CD4-positive, alpha-beta T cell treated with Interleukin-21 for 1 hour (primary cell): Measurements from ENCODE around the gene RGS3.

Experiments
- DNase-seq: peaks from one replicate; pipeline ENCODE4 v3.0.0-alpha.2; 2020

RGS3 gene

DNA sequence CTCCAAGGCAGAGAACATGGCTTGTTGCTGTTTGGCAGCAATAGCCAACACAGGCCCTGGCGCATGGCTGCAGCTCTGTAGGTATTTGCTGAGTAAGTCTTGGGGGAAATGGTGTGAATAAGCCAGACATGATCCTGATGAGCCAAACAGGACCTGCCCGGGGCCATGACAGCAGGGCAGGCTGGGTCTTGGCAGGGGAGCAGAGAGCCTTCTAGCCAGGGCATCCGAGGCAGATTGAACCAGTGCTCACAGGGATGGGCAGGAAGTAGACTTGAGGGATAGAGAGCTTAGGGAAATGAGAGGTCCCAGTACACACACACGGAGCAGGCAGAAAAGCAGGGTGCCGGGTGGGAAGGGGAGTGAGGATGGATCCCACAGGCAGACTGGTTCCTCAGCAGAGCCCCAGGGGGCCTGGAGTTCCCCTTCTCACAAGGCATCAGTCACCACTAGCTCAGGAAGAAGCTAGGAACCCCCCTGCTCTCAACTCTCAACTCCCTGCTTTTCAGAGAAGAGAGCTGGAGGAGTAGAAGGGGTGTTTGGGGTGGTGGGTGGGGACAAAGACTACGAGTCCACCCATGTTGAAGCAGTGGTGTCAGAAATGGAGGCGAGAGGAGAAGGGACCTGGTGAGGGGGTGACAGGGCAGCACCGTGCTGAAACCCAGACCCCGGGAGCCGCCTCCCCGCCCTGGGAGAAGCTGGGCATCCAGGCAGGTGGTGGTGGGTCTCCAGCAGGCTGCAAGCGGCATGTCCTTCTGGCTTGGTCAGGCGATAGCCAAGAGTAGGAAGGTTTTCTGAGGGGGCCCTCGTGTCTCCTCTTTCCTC, 111.1 kb downstream of the RGS3 start:
- no peak for DNase-seq

DNA sequence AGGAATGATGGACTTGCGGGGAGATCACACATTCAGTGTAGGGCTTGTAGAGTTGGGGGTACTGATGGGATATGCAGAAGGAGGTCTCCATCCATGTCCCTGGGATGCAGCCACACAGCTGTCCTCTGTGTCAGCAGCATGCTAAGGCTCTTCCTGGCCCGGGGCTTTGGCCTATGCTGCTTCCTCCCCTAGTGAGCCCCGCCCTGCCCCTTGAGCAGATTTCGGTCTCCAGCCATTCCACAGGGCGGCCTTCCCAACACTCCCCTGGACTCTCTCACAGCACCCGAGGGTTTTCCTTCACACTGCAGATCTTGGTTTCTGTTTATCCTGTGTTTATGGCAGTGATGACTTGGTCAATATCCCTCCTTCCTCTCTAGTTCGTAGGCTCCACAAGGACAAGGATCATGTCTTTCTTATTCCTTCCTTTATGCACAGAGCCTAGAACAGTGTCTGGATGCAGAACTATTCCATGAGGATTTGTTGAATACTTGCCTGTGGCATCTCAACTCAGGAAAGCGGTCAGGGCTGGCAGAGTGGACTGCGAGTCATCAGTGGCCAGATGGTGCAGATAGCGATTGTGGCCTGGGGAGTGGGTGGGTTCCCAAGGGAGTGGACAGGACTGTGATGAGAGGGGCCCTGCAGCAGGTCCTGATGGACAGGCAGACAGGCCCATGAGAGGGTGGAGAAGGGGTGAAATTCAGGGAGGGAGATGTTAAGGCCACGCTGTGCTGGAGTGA, 114.2 kb downstream of the RGS3 start:
- no peak for DNase-seq

DNA sequence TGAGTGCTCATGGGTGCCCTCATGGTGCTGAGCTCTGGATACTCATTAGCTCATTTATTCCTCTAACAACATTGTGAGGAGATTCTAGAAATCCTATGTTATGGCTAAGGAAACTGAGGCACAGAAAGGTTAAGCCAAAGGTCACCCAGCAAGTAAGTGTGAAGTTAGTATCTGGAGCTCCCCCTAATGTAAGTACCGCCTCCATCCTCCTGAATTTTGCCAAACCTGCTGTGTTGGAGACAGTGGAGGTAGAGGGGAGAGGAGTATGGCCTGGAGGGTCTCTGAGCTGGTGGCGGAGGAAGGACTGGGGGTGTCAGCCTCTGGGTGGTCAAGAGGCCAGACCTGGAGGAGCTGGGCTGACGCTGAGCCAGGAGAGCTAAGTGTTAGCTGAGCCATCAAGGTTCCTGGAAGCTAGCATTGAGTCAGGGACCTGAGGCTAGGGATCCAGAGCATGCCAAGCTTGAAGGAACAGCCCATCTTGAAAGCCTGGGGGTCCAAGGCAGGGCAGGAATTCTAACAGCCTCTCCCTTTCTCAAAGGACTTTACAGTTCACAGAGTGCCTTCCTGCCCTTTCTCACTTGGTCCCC, 114.8 kb downstream of the RGS3 start:
- DNase-seq, result no peak

- DNase-seq, result peak; percentile 84
Observed at GRCh38 chr9:113578882-113579282, 115.4 kb downstream of the RGS3 start.

DNA sequence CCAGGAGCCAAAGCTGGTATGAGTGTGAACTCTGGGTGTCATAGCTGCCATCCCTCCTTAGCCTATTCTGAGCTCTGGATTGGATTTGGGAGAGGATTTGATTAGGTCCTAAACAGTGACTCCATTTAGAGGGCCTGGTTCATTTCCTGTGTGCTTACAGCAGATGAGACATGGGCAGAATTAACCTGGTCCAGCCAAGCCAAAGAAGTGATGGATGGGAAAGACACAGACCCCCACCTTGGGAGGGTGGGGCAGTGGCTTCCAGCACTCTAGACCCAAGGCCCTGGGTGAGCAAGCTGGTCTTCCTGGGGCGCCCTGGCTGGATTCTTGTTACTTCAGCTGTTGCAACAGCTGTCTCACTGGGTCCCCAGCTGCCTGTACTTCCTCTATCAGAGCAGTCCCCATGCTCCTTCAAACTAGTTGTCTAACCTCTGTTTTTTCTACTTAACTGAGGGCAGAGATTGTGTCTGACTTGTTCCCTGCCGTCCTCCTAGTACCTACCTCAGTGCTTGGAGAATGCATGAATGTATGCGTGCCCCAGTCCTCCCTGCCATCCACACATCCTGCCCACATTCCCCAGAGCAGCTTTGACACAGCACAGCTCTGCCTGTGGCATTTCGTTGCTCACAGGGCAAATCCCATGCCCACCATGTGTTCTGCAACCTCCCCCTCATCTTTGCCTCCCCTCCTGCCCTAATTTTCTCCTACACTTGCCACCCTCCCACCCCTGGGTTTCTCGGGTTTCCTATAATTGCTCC, 115.9 kb downstream of the RGS3 start:
- DNase-seq, result peak; percentile 24

DNA sequence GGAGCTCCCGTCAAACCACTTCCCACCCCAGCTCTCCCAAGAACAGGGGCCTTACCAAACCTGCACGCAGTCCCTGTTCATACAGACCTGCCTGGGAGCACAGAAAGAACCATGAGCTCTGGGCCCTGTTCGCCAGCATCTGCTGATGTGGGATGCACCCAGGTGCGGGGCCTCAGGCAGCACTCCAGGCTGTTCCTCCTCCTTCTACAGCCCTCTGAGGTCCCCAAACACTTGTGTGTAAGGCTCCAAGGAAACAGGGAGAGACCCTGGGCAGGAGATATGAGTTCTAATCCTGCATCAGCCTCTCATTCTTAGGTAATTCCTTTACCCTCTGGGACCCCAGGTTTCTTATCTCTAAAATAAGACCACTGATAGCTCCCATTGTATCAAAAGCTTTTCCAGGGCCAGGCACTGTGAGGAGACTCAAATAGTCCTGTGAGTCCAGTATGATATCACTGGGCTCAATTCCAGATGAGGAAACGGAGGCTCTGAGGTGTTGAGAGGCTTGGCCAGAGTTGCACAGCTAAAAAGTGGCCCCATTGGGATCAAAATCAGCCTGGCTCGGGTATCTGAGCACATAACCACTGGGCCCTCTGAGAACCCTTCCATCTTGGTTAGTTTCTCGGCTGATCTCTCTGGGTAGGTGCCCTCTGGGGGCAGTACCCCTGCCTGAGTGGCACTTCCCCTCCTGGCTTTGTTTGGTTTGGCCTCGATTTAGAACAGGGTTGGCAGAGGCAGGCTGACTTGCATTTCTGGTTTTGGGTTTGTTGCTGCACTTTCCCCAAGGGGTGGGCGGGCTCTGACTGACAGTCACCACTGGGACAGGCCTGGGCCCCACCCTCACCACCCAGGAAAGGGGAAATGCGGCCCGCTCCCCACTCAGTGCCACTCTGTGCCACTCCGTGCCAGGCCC, 116.8 kb downstream of the RGS3 start:
- peak; percentile 70 for DNase-seq

DNA sequence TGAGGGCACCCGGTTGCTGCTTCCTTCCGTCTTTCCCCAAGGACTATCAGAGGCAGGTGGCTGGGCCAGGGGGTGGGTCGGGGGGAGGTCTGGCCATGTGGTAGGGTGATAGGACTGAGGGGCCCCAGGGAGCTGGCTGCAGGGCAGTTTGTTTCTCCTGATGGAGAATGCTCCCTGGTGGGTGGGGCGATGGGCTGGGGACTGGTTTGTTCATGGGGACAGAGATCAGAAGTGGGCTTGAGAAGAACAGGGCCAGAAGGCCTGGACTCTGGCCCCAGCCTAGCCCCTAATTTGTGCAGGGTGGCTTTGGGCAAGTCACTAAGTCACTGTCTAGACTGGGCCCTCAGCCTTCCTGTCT, 117.4 kb downstream of the RGS3 start:
- no peak for DNase-seq

- peak; percentile 86 for DNase-seq
Observed at GRCh38 chr9:113581865-113582697, 118.6 kb downstream of the RGS3 start.

DNA sequence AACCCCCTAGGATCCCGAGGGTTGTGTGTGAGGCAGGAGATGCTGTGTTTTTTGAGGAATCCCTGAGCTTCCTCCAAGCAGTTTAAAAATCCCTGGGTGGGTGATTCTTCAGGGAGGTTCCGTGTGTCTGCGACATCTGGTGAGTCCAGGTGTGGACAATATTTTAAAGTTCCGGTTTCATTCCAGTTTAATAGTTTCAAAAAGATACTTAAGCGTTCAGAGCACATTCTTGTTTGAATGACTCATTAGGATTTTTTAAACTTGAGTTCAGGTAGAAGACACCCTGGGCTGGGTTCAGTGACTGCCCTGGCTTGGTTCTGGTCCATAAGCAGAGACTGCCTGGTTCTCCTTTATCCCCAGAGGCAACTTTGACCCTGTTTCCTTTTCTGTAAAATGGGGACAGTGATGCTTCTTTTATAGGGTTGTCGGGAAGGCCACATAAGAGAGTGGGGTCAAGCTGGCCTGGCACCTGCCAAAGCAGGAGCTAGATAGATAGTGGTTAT, 119.2 kb downstream of the RGS3 start:
- DNase-seq, result no peak

- no peak for DNase-seq
Observed at GRCh38 chr9:113583511-113584427, 120.2 kb downstream of the RGS3 start.

DNA sequence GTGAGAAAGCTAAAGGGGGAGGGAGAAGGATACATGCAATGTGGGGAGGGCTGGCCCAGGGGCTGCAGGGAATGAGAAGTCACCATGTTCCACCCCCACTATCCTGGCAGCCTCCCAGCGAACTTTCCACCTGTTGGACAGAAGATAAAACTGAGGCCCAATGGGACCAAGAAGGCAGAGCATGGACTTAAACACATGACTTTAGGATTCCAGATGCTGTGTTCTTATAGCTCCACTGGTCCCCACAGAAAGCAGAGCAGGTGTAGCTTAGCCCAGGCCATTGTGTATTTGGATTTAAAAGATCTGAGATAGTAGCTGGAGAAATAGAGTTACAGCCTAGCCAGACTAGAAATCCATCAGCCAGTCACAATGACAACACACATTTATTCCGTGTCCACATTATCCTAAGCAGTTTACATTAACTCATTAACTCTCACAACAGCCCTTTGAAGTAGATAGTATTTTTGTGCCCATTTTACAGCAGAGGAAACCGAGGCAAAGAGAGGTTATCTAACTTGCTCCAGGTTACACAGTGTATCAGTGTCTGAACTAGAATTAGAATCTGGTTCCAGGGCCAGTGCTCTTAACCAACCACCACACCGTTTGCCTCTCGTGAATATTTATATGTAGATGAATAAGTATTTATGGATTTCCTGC, 121.0 kb downstream of the RGS3 start:
- DNase-seq, result no peak

GRCh38 chr9:113585085-113585442, 121.5 kb downstream of the RGS3 start:
- no peak for DNase-seq

DNA sequence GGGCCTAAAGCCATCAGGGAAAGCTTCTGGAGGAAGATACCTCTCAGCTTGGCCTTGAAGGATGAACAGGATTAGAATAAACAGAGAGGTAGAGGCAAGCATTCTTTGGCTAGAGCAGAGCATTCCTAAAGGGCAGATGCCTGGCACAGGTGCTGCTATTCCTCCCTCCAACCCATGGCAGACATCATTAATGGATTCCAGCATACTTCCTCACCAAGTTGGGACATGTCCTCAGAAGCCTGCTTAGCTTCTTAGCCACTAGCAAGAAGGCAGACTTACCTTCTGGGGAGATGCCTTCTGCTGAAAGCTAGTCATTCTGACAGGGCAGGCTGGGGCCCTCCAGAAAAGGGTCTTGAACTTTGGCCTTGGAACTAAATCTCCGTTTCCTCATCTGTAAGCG, 122.0 kb downstream of the RGS3 start:
- DNase-seq, result no peak

GRCh38 chr9:113587471-113588031, 124.0 kb downstream of the RGS3 start:
- DNase-seq, result no peak

DNA sequence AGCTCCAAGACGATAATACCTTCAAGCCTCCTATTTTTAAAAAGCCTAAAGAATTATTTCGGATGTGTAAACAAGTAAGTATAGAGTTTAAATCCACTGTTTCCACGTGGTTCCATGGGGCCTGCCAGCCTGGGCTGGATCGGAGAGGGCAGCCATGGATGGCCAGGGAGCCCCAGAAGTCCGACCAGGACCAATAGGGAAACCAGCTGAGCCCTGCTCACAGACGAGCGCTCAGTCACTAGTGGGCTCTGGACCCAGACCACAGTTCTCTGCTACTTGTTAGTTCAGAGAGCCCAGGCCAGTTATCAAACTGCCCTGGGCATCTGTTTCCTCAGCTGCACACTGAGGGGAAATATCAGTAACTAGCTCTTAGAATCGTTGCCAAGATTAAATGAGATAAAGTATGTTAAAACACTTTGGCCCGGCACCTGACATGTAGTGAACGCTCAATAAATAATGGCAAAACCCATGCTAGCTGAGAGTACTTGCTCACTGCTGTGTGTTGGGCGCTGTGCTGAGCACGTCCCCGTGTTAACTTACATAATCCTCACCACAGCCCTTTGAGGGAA, 124.8 kb downstream of the RGS3 start:
- no peak for DNase-seq

GRCh38 chr9:113588936-113589335, 125.4 kb downstream of the RGS3 start:
- DNase-seq, result no peak

GRCh38 chr9:113589407-113589806, 125.9 kb downstream of the RGS3 start:
- DNase-seq, result no peak

- peak; percentile 38 for DNase-seq
Observed at GRCh38 chr9:113589890-113590289, 126.4 kb downstream of the RGS3 start.

- DNase-seq, result no peak
Observed at GRCh38 chr9:113590389-113590788, 126.9 kb downstream of the RGS3 start.
